ENCODE data around the gene STK38L.
A peak's percentile ranks its signal among the peaks of the same experiment; 100 is the strongest.
"Not testable (repeated sequence)": the region's sequence is repeated elsewhere in the genome, so short reads cannot be mapped to it uniquely, and the experiment has no call there.

Gene STK38L

GRCh38 chr12:27229367-27229766, 14.7 kb upstream of the STK38L start:
- DNase-seq (ENCODE audit: low spot score) = no peak

DNA sequence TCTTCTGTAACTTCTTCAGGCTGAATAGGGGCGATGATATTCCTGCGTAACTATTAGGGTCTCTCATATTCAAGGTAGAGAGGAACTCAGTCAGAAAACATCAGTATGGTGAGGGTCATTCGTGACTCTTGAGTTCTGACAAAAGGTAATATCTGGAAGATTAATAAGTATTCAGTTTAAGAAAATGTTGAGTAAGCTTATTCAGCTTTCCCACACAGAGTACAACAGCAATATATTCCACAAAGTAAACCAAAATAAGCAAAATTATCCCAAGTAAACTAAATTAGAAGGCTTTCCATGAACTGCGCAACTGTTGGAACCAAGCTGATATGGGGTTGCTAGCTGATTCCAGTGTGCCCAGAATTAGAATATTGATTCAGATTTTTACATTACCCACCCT, 12.7 kb upstream of the STK38L start:
- not testable (repeated sequence) for DNase-seq (ENCODE audit: low spot score)

DNA sequence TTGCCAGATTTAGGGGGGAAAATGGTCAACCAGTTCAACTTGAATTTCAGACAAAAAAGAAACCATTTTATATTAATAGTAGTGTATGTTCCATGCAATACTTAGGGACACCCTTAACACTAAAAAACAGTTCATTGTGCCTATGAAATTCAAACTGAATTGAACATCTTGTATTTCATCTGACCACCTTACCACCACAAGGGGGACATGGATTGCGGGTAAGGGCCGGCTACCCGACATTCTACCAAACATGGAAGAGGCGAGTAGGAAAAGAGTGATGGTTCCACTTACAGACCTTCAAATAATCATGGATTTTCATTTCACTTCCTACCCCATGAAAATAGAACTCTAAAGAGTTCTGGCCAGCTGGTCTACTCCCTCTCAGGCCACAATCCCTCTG, 10.3 kb upstream of the STK38L start:
- no peak for DNase-seq (ENCODE audit: low spot score)

GRCh38 chr12:27236498-27236897, 7.6 kb upstream of the STK38L start:
- DNase-seq (ENCODE audit: low spot score) = no peak

GRCh38 chr12:27237790-27238771, 6.0 kb upstream of the STK38L start:
- no peak for DNase-seq (ENCODE audit: low spot score)

DNA sequence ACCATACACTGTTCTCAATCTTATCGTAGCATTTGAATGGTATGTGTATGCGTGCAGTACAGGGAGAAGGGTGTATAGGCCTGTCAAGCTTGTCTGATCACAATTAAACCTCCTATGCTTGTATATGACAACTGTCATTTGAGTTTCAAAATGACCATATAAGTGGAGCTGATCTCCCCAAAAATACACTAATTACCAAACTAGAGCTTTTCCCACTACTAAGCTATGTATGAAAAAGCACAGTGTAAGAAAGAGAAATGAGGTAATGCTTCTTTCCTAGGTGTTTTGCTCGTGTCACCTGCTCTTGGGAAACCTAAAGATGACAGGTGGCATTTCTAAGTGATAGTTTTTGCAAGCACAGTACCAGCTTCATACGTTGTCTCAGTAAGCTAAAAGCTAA, 1.1 kb upstream of the STK38L start:
- no peak for DNase-seq (ENCODE audit: low spot score)

- DNase-seq (ENCODE audit: low spot score) = no peak
Measured at GRCh38 chr12:27244689-27245488, 803 bp downstream of the STK38L start.

GRCh38 chr12:27246141-27246540, 2.1 kb downstream of the STK38L start:
- DNase-seq (ENCODE audit: low spot score) = no peak

GRCh38 chr12:27246774-27247173, 2.7 kb downstream of the STK38L start:
- no peak for DNase-seq (ENCODE audit: low spot score)

DNA sequence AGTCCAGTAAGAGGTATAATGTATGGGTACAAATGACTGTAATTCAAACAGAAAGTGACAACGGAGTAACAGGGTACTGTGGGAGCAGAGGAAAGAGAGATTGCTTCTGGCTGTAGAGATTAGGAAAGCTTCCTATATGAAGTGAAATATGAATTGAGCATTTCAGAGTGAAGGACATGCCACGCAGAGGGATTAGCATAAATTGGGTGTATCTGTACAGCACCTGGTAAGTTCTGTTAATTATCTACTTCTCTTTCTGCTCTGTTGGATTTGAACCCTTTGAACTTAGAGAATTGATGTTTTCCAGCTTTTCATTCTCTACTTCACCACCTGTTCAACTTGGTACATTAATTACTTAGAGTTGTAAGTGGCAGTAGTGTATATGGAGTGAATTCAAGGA, 8.8 kb downstream of the STK38L start:
- DNase-seq (ENCODE audit: low spot score) = no peak

- DNase-seq (ENCODE audit: low spot score) = no peak
Measured at GRCh38 chr12:27253347-27253746, 9.3 kb downstream of the STK38L start.

GRCh38 chr12:27255806-27256205, 11.7 kb downstream of the STK38L start:
- DNase-seq (ENCODE audit: low spot score) = no peak

- DNase-seq (ENCODE audit: low spot score) = no peak
Measured at GRCh38 chr12:27257104-27257843, 13.2 kb downstream of the STK38L start.

GRCh38 chr12:27260746-27261145, 16.7 kb downstream of the STK38L start:
- no peak for DNase-seq (ENCODE audit: low spot score)

DNA sequence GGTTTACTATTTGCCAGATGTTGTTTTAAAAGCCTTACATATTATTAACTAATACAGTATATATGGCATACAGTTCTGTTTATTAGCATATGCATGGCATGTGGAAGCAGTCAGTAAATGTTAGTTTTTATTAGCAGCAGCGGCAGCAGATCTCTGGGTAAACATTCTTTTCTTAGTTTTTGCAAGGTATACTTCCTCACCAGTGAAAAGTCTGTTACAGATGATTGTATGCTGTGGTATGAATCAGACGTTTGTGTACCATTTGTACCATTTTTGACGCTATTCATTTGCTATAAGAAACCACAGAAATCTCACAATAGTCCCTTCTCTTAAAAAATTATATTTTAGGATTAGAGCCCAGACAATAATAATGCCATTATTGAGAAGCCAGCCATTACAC, 17.8 kb downstream of the STK38L start:
- peak; percentile 53 for DNase-seq (ENCODE audit: low spot score)

GRCh38 chr12:27270148-27270547, 26.1 kb downstream of the STK38L start:
- DNase-seq (ENCODE audit: low spot score) = no peak

DNA sequence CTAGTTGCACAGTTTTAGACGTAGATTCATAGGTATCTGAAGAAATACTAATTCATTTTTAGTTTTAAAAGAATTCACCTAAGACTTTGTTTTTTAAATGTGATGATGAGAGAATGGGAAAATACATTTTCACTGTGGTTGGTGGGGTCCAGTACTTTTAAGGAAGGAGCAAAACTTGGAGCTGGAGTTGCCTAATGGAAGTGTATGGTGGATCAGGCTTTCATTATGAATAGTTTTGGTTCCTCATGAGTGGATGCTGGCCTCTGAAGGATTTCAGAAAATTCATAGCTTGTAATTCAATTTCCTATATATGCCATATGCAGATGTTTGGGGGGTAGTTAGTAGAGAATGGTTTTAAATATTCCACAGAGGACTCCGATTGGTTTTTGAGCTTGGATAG, 27.1 kb downstream of the STK38L start:
- no peak for DNase-seq (ENCODE audit: low spot score)

DNA sequence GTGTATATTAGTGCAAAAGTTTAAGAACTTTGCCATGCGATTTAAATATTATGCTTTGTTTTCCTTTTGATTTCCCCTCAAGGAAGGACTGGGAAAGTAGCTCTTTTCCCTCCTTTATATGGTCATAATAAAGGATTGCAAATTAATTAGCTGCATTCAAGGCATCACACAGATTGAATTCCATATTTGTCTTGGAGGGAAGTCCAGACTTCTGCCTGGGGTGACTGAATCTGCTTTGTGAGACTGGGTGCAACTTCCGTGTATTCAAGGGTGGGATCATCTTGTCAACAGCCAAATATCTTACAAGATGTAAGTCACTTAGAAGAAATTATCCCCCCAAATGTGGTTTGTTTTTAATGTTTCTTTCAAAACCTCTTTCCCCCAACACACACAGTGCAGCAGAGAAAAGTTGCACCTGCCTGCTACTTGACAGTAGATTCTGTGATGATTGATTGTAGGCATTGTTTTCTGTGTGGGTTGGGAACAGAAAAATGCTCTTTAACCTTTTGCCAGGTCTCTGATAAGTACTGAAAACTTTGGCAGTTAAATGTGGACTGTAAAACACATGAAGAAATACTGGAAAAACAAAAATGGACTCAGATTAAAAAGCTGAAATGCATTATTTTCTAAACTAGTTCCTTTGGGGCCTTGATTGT, 28.4 kb downstream of the STK38L start:
- DNase-seq (ENCODE audit: low spot score) = no peak

GRCh38 chr12:27273114-27273513, 29.0 kb downstream of the STK38L start:
- no peak for DNase-seq (ENCODE audit: low spot score)

- DNase-seq (ENCODE audit: low spot score) = no peak
Measured at GRCh38 chr12:27274706-27275105, 30.6 kb downstream of the STK38L start.

DNA sequence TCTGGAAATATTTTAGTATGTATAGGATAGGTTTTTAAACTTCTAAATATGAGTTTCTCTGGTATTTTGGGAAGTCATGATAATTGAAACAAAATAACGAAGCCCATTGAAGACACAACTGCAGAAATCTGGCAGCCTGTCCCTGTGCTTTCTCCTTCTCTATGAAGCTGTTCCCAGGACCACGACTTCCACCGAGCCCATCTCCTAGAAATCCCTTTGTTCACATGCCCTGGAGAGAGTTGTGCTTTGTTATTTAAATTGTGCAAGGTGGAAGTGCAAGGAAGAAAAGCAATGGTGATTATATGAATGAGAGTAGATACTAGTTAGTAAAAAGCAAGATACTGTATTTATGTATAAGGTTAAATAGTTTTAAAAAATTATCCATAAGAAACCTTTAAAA, 32.2 kb downstream of the STK38L start:
- no peak for DNase-seq (ENCODE audit: low spot score)

- no peak for DNase-seq (ENCODE audit: low spot score)
Measured at GRCh38 chr12:27277846-27278260, 33.8 kb downstream of the STK38L start.

Measured in COLO829 (cell line).